Effector memory CD8-positive, alpha-beta T cell (primary cell): ENCODE measurements around the gene KLHL5.
"Not testable (repeated sequence)": the region's sequence is repeated elsewhere in the genome, so short reads cannot be mapped to it uniquely, and the experiment has no call there.

ENCODE experiments used
- ATAC-seq: fragments of 150-1000 bp; cut with Tn5 transposase; replicated peaks from 2 replicates; pipeline ENCODE4 v1.10.0; 2021; ENCODE audit warnings: mild to moderate bottlenecking, moderate library complexity
- DNase-seq, 3 experiments: peaks; one replicate each; pipeline ENCODE4 v3.0.0; 2021
- H3K27ac Mint-ChIP-seq, 2 donors: one replicate each; pipeline ENCODE4 v1.8.0; 2022; ENCODE audit warnings: mild to moderate bottlenecking in 2 of 2, mixed read lengths in 2 of 2, moderate library complexity in 2 of 2
- H3K27me3 Mint-ChIP-seq, 2 donors: one replicate each; pipeline ENCODE4 v1.8.0; 2022; ENCODE audit warnings: mixed read lengths in 2 of 2
- H3K36me3 Mint-ChIP-seq: one replicate; pipeline ENCODE4 v1.8.0; 2022; ENCODE audit warnings: mild to moderate bottlenecking, moderate library complexity, mixed read lengths; ENCODE audit not compliant: insufficient read depth
- H3K4me1 Mint-ChIP-seq, 2 donors: one replicate each; pipeline ENCODE4 v1.8.0; 2022; ENCODE audit warnings: low read depth in 2 of 2, mixed read lengths in 2 of 2
- H3K4me3 Mint-ChIP-seq, 2 donors: one replicate each; pipeline ENCODE4 v1.8.0; 2022; ENCODE audit warnings: mild to moderate bottlenecking in 2 of 2, mixed read lengths in 2 of 2, moderate library complexity in 2 of 2
- H3K9me3 Mint-ChIP-seq, 2 donors: one replicate each; pipeline ENCODE4 v1.8.0; 2022; ENCODE audit warnings: mixed read lengths in 2 of 2

The KLHL5 gene

GRCh38 chr4:39133623-39134022 is 71.6 kb downstream of the KLHL5 start:
- DNase-seq, result no peak
- Mint-ChIP-seq H3K9me3 (no peaks in the 10 kb centered on the region), H3K27me3 (no peaks in the 10 kb centered on the region), H3K4me1 (peaks cover 4 to 5% of the 10 kb centered on the region in 2 donors), H3K36me3 (peaks cover 6% of the 10 kb centered on the region), H3K4me3 (no peak overlapping the region), H3K27ac (no peak overlapping the region)
- ATAC-seq, result no peak

DNA sequence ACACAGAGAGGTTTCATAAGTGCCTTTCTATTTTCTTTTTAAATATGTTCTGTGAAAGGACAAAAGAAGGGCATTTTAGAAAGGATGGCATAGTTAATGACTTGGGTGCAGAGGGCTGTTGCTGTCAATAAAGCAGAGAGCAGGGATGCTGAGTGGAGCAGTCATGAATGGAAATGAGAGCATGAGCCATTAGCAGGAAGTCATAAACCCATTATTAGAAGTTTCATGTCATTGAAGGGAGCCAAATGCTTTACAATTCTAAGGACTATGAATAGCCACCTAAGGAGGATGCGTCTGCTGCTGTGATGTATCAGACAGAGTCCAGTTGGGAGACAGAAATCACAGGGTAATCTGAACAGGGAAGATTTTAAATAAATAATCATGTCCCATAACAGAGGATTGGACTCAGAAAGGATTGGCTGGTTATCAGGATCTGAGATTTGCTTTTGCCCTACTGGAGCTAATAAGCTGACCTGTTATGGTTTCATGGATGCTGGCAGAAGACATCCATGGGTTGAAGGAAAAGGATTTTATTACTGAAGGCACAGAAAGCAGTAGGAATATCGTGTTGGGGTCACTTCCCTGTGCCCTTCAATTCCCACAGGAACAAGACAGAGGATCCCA is 72.8 kb downstream of the KLHL5 start:
- H3K4me1 Mint-ChIP-seq, result peaks cover 4 to 5% of the 10 kb centered on the region in 2 donors
- H3K9me3 Mint-ChIP-seq, result no peaks in the 10 kb centered on the region
- no peak for DNase-seq
- no peak for ATAC-seq
- H3K27me3 Mint-ChIP-seq, result no peaks in the 10 kb centered on the region
- H3K27ac Mint-ChIP-seq, result peak overlapping the region in 1 of 2 donors; percentile 16
- peaks cover 6% of the 10 kb centered on the region for H3K36me3 Mint-ChIP-seq
- H3K4me3 Mint-ChIP-seq, result no peak overlapping the region

DNA sequence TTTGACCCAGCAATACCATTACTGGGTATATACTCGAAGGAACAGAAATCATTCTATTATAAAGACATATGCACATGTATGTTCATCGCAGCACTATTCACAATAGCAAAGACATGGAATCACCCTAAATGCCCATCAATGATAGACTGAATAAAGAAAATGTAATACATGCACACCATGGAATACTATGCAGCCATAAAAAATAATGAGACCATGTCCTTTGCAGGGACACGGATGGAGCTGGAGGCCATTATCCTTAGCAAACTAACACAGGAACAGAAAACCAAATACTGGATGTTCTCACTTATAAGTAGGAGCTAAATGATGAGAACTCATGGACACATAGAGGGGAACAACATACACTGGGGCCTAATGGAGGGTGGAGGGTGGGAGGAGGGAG is 76.2 kb downstream of the KLHL5 start:
- not testable (repeated sequence) for H3K27ac Mint-ChIP-seq, ATAC-seq, DNase-seq, H3K36me3 Mint-ChIP-seq, H3K4me3 Mint-ChIP-seq, H3K27me3 Mint-ChIP-seq, H3K9me3 Mint-ChIP-seq, H3K4me1 Mint-ChIP-seq

- Mint-ChIP-seq H3K4me1 (no peaks in the 10 kb centered on the region), H3K4me3 (no peak overlapping the region), H3K27me3 (peaks cover 6 to 8% of the 10 kb centered on the region in 2 donors), H3K36me3 (no peaks in the 10 kb centered on the region), H3K9me3 (no peaks in the 10 kb centered on the region), H3K27ac (no peak overlapping the region)
- no peak for ATAC-seq
- DNase-seq, result no peak
These were observed 84.2 kb downstream of the KLHL5 start for GRCh38 chr4:39146211-39146610.

GRCh38 chr4:39154009-39154408 is 92.0 kb downstream of the KLHL5 start:
- H3K9me3 Mint-ChIP-seq, result no peaks in the 10 kb centered on the region
- no peak for ATAC-seq
- H3K36me3 Mint-ChIP-seq, result no peaks in the 10 kb centered on the region
- no peak for DNase-seq
- no peaks in the 10 kb centered on the region for H3K4me1 Mint-ChIP-seq
- peaks cover 2 to 4% of the 10 kb centered on the region in 2 donors for H3K27me3 Mint-ChIP-seq
- no peak overlapping the region for H3K27ac Mint-ChIP-seq
- H3K4me3 Mint-ChIP-seq, result no peak overlapping the region

DNA sequence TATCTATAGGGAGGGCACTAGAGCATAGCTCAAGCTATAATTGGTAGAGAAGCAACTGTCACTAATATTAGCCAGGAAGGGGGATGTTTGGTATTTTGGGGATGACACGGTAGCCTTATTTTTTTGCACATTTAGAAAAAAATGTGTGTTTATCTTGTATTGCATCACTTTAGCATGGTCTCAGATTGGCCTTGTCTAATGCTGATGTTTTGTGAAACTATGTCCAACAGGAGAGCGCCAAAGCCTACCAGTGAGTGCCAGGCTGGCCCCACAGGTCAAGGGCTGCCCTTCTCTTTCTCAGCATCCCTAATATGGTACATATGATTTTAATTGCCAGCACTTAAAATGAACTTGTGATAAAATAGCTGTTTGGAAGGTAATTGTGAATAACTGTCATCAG is 95.5 kb downstream of the KLHL5 start:
- H3K27me3 Mint-ChIP-seq, result peaks cover 11 to 18% of the 10 kb centered on the region in 2 donors
- DNase-seq, result no peak
- no peak for ATAC-seq
- H3K4me3 Mint-ChIP-seq, result no peak overlapping the region
- H3K4me1 Mint-ChIP-seq, result no peaks in the 10 kb centered on the region
- H3K27ac Mint-ChIP-seq, result no peak overlapping the region
- no peaks in the 10 kb centered on the region for H3K9me3 Mint-ChIP-seq
- H3K36me3 Mint-ChIP-seq, result no peaks in the 10 kb centered on the region

GRCh38 chr4:39166177-39166576 is 104.1 kb downstream of the KLHL5 start:
- H3K27me3 Mint-ChIP-seq, result peaks cover 22 to 36% of the 10 kb centered on the region in 2 donors
- H3K27ac Mint-ChIP-seq, result no peak overlapping the region
- H3K36me3 Mint-ChIP-seq, result no peaks in the 10 kb centered on the region
- H3K9me3 Mint-ChIP-seq, result peaks cover 3 to 6% of the 10 kb centered on the region in 2 donors
- DNase-seq (no peak), ATAC-seq (peak; percentile 21)
- H3K4me3 Mint-ChIP-seq, result no peak overlapping the region
- H3K4me1 Mint-ChIP-seq, result no peaks in the 10 kb centered on the region

DNA sequence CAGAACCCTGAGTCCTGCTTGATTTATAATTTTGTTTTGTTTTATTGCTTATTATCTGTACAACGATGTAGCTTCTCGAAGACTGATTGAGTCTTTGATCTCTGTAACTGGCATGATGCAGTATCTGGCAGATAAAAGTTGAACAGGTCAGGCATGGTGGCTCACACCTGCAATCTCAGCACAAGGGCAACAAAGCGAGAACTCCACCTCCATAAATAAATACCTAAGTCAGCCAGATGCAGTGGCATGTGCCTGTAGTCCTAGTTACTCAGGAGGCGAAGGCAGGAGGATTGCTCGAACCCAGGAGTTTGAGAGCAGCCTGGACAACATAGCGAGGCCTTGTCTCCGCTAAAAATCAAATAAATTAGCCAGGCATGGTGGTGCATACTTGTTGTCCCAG is 104.6 kb downstream of the KLHL5 start:
- no peaks in the 10 kb centered on the region for H3K4me1 Mint-ChIP-seq
- no peak overlapping the region for H3K27ac Mint-ChIP-seq
- no peak for ATAC-seq
- DNase-seq, result no peak
- H3K9me3 Mint-ChIP-seq, result peaks cover 3 to 6% of the 10 kb centered on the region in 2 donors
- no peak overlapping the region for H3K4me3 Mint-ChIP-seq
- H3K27me3 Mint-ChIP-seq, result peaks cover 18 to 32% of the 10 kb centered on the region in 2 donors
- H3K36me3 Mint-ChIP-seq, result no peaks in the 10 kb centered on the region

DNA sequence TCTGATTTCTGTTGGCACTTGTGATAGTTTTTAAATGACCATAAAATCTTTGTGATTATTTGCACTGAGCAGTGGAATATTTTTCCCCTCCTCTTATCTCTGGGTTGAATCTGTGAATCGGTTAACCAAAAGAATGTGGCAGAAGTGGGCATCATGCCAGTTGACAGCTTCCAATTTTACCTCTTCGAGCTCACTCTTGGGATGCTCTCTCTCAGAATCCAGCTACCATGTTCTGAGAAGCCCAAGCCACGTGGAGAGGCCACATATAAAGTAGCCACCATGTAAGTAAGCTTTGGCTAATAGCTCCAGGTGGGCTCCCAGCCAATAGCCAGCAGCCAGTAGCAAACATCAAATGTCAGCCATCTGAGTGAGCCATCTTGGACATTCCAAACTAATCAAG is 107.4 kb downstream of the KLHL5 start:
- DNase-seq, result no peak
- no peak for ATAC-seq
- Mint-ChIP-seq H3K9me3 (peaks cover 3 to 6% of the 10 kb centered on the region in 2 donors), H3K27me3 (peaks cover 7 to 25% of the 10 kb centered on the region in 2 donors), H3K27ac (no peak overlapping the region), H3K36me3 (no peaks in the 10 kb centered on the region), H3K4me1 (no peaks in the 10 kb centered on the region), H3K4me3 (no peak overlapping the region)

DNA sequence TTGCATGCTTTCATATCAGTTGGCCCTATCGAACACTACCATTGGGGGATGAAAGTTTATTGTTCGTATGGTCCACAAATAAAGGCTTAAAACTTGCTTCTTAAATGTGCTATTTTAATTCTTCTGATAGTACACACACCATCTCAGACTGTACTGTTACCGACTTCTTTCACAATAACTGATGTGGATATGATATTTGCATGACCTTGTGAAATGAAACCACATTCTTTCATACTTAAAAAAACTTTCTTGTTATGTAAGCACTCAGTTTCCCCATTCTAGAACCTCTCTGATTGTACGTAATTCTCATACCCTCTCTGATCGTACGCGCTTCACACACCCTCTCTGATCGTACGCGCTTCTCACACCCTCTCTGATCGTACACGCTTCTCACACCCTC is 108.3 kb downstream of the KLHL5 start:
- DNase-seq, result no peak
- no peaks in the 10 kb centered on the region for H3K36me3 Mint-ChIP-seq

More for the DNA sequence above, 108.3 kb downstream of the KLHL5 start:
- peaks cover 3 to 6% of the 10 kb centered on the region in 2 donors for H3K9me3 Mint-ChIP-seq
- no peak overlapping the region for H3K4me3 Mint-ChIP-seq
- H3K27ac Mint-ChIP-seq, result no peak overlapping the region
- no peaks in the 10 kb centered on the region for H3K4me1 Mint-ChIP-seq
- peaks cover 5 to 32% of the 10 kb centered on the region in 2 donors for H3K27me3 Mint-ChIP-seq
- ATAC-seq, result no peak
